ENCODE data around the gene SLC29A1.
A peak's percentile ranks its signal among the peaks of the same experiment; 100 is the strongest.

SLC29A1 gene

GRCh38 chr6:44219815-44220784, 3.3 kb upstream of the SLC29A1 start:
- Histone ChIP-seq H3K27me3 (ENCODE audit: low read length) (no peaks in the 10 kb centered on the region), H3K9me3 (ENCODE audit: insufficient read depth, low read length) (no peaks in the 10 kb centered on the region), H3K36me3 (ENCODE audit: low read length) (no peaks in the 10 kb centered on the region), H3K4me2 (ENCODE audit: low read depth, low read length, poor library complexity, severe bottlenecking) (peak overlapping the region; percentile 66), H3K9ac (ENCODE audit: low read length) (peak overlapping the region; percentile 16; the same call in 1 of the 2 replicates), H4K20me1 (ENCODE audit: low read depth, low read length) (no peaks in the 10 kb centered on the region), H2AFZ (ENCODE audit: low read depth, low read length, severe bottlenecking) (no peak overlapping the region), H3K27ac (ENCODE audit: low read depth, low read length) (peak overlapping the region; percentile 67), H3K79me2 (ENCODE audit: insufficient read depth, low read length) (peaks cover 16% of the 10 kb centered on the region), H3K9me2 (replicated peaks; ENCODE audit: insufficient read depth, low read length) (no peaks in the 10 kb centered on the region), H3F3A (ENCODE audit: insufficient read depth) (peaks cover 14% of the 10 kb centered on the region), H3K4me3 (ENCODE audit: insufficient read depth, low read length, poor library complexity, severe bottlenecking) (peak overlapping the region; percentile 15)
- TF ChIP-seq CTCF (IDR thresholded peaks at IDR 0.05; ENCODE audit: insufficient read depth, low read length, poor library complexity, severe bottlenecking) (no peak), EZH2phosphoT487 (conservative IDR thresholded peaks at IDR 0.05; ENCODE audit: low read length) (no peak)

GRCh38 chr6:44220913-44221290, 2.5 kb upstream of the SLC29A1 start:
- Histone ChIP-seq H3K4me2 (ENCODE audit: low read depth, low read length, poor library complexity, severe bottlenecking) (no peak overlapping the region), H4K20me1 (ENCODE audit: low read depth, low read length) (no peaks in the 10 kb centered on the region), H3K9me2 (replicated peaks; ENCODE audit: insufficient read depth, low read length) (no peaks in the 10 kb centered on the region), H3K9ac (ENCODE audit: low read length) (peak overlapping the region; percentile 12; the same call in 1 of the 2 replicates), H2AFZ (ENCODE audit: low read depth, low read length, severe bottlenecking) (no peak overlapping the region), H3K27me3 (ENCODE audit: low read length) (no peaks in the 10 kb centered on the region), H3K36me3 (ENCODE audit: low read length) (no peaks in the 10 kb centered on the region), H3K79me2 (ENCODE audit: insufficient read depth, low read length) (peaks cover 24% of the 10 kb centered on the region), H3K27ac (ENCODE audit: low read depth, low read length) (peak overlapping the region; percentile 47), H3K4me3 (ENCODE audit: insufficient read depth, low read length, poor library complexity, severe bottlenecking) (no peak overlapping the region), H3K9me3 (ENCODE audit: insufficient read depth, low read length) (no peaks in the 10 kb centered on the region), H3F3A (ENCODE audit: insufficient read depth) (peaks cover 14% of the 10 kb centered on the region)
- TF ChIP-seq EZH2phosphoT487 (conservative IDR thresholded peaks at IDR 0.05; ENCODE audit: low read length) (no peak), CTCF (IDR thresholded peaks at IDR 0.05; ENCODE audit: insufficient read depth, low read length, poor library complexity, severe bottlenecking) (no peak)

GRCh38 chr6:44221291-44221960, 2.0 kb upstream of the SLC29A1 start:
- H3F3A ChIP-seq (ENCODE audit: insufficient read depth), result peaks cover 14% of the 10 kb centered on the region
- peak overlapping the region; percentile 12; the same call in 1 of the 2 replicates for H3K9ac ChIP-seq (ENCODE audit: low read length)
- no peak overlapping the region for H3K4me2 ChIP-seq (ENCODE audit: low read depth, low read length, poor library complexity, severe bottlenecking)
- H3K9me2 ChIP-seq (replicated peaks; ENCODE audit: insufficient read depth, low read length), result no peaks in the 10 kb centered on the region
- no peaks in the 10 kb centered on the region for H3K9me3 ChIP-seq (ENCODE audit: insufficient read depth, low read length)
- no peaks in the 10 kb centered on the region for H3K36me3 ChIP-seq (ENCODE audit: low read length)
- H3K27ac ChIP-seq (ENCODE audit: low read depth, low read length), result peak overlapping the region; percentile 47
- no peaks in the 10 kb centered on the region for H3K27me3 ChIP-seq (ENCODE audit: low read length)
- TF ChIP-seq EZH2phosphoT487 (conservative IDR thresholded peaks at IDR 0.05; ENCODE audit: low read length) (no peak), CTCF (IDR thresholded peaks at IDR 0.05; ENCODE audit: insufficient read depth, low read length, poor library complexity, severe bottlenecking) (peak; percentile 92)
- H4K20me1 ChIP-seq (ENCODE audit: low read depth, low read length), result no peaks in the 10 kb centered on the region
- H3K79me2 ChIP-seq (ENCODE audit: insufficient read depth, low read length), result peaks cover 29% of the 10 kb centered on the region
- H2AFZ ChIP-seq (ENCODE audit: low read depth, low read length, severe bottlenecking), result no peak overlapping the region
- H3K4me3 ChIP-seq (ENCODE audit: insufficient read depth, low read length, poor library complexity, severe bottlenecking), result no peak overlapping the region
